Kidney (tissue), 14 donors: ENCODE measurements around the gene FAM229A. TPM values are rescaled to one million over a fixed set of nuclear protein-coding genes. Genes with fewer than 3 reads are reported as not detected.

ENCODE experiments used
- DNase-seq, 5 donors: peaks; one replicate each; pipeline ENCODE4 v3.0.0-alpha.2; 2013 to 2020
- FAIRE-seq: peaks from 2 replicates; lab custom pipeline; 2012; peaks lifted over from hg19 to GRCh38; lab: Jason Lieb, UNC
- H3K27ac ChIP-seq, 2 donors: one replicate each; pipeline ENCODE4 v1.7.0; 2013; ENCODE audit warnings: low read depth in 2 of 2, low read length in 2 of 2, inconsistent platforms in 1 of 2
- H3K27me3 ChIP-seq: one replicate; pipeline ENCODE4 v1.7.1; 2013; ENCODE audit warnings: low read length, inconsistent platforms; ENCODE audit not compliant: control insufficient read depth, insufficient read depth
- H3K36me3 ChIP-seq, 3 donors: one replicate each; pipeline versions ENCODE4 v1.7.0 to v1.7.1; 2013; ENCODE audit warnings: low read length in 3 of 3, control low read depth in 1 of 3, inconsistent platforms in 1 of 3; ENCODE audit not compliant: insufficient read depth in 3 of 3, control insufficient read depth in 2 of 3
- H3K4me1 ChIP-seq, 3 donors: one replicate each; pipeline versions ENCODE4 v1.7.0 to v1.7.1; 2013; ENCODE audit warnings: low read length in 3 of 3, inconsistent platforms in 1 of 3, low read depth in 1 of 3; ENCODE audit not compliant: control insufficient read depth in 2 of 3, insufficient read depth in 2 of 3
- H3K4me3 ChIP-seq, 3 donors: one replicate each; pipeline versions ENCODE4 v1.7.0 to v1.8.1; 2013; ENCODE audit warnings: low read length in 3 of 3, control low read depth in 1 of 3, inconsistent platforms in 1 of 3
- H3K9ac ChIP-seq, 3 donors: one replicate each; pipeline versions ENCODE4 v1.7.0 to v1.7.1; 2013; ENCODE audit warnings: low read length in 3 of 3, control low read depth in 1 of 3, inconsistent platforms in 1 of 3
- H3K9me3 ChIP-seq, 3 donors: one replicate each; pipeline versions ENCODE4 v1.7.0 to v1.7.1; 2013; ENCODE audit warnings: low read length in 3 of 3, control low read depth in 1 of 3, inconsistent platforms in 1 of 3; ENCODE audit not compliant: control insufficient read depth in 2 of 3, insufficient read depth in 1 of 3
- CTCF ChIP-seq: IDR thresholded peaks from 3 replicates; pipeline ENCODE4 v1.5.1; 2012; ENCODE audit warnings: mild to moderate bottlenecking, moderate library complexity, borderline replicate concordance; ENCODE audit not compliant: insufficient read depth; ENCODE audit errors: extremely low read depth
- intact Hi-C: fragments of 100-400 bp; cut with DNase I; formaldehyde crosslinking; loops from one replicate; pipeline ENCODE4 v1.11.1; 2022
- polyA plus RNA-seq: library from polyadenylated mRNA; stranded (reverse); fragments of 350-450 nt; fragmentation: Illumina TruSeq; extraction: RNeasy Lipid Tissue Mini Kit (QIAGEN cat#74804); gene quantifications from one replicate; pipeline ENCODE4 v1.2.3, GENCODE V29; 2014; ENCODE audit warnings: low read depth, low replicate concordance; ENCODE audit not compliant: insufficient read depth
- total RNA-seq: library from RNA; stranded (reverse); fragmentation: NEBNext Ultra II Directional; extraction: Animal tissue kit (Norgen Biotek cat#: 25700); gene quantifications from one replicate; pipeline ENCODE4 v1.2.1, GENCODE V29; 2021
- donor health status: control.
- donor health status: control.
- donor health status: control.
- donor health status: control.
- donor health status: control.
- donor health status: DM: yes; HTN: yes; CAD: no.
- donor health status: Normal renal cell carcinoma (clear cell type).

The FAM229A gene
- total and polyA plus RNA-seq, 2 donors from 2014 or later: 6.4 to 9.7 TPM

DNA sequence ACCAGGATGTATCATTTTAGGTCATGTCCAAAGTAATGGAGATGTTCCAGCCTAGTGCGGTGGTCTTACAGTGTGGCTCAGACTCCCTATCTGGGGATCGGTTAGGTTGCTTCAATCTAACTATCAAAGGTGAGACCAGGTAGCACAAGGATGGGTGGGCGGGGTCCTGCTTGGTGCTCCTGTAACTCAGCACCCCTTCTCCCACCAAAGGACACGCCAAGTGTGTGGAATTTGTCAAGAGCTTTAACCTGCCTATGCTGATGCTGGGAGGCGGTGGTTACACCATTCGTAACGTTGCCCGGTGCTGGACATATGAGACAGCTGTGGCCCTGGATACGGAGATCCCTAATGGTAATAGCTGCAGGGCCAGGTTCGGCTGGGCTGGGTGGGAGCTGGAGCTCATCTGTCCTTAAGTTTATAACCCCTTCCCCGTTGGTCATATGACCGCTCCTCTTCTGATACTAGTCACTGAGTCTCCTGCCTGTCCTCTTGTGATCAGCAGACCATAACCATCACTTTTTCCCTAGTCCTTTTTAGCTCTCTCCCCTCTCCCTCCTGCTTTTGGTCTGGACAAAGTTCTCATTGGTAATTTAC is 31.6 kb downstream of the FAM229A start:
- DNase-seq (peak; percentile 12 to 84 (median 74)), FAIRE-seq (no peak)
- no peak overlapping the region for H3K4me3 ChIP-seq
- H3K27me3 ChIP-seq: no peaks in the 10 kb centered on the region
- no peaks in the 10 kb centered on the region for H3K9me3 ChIP-seq
- no peak overlapping the region for H3K9ac ChIP-seq
- no peak for TF ChIP-seq CTCF
- intact Hi-C loops: no loop called here
- H3K27ac ChIP-seq: no peak overlapping the region
- peaks cover 0 to 8% (median 0%) of the 10 kb centered on the region in 3 donors for H3K4me1 ChIP-seq
- peaks cover 7 to 44% (median 27%) of the 10 kb centered on the region in 3 donors for H3K36me3 ChIP-seq

GRCh38 chr1:32329931-32330466 is 32.3 kb downstream of the FAM229A start:
- Histone ChIP-seq H3K9me3 (no peaks in the 10 kb centered on the region), H3K36me3 (peaks cover 7 to 48% (median 27%) of the 10 kb centered on the region in 3 donors), H3K4me1 (peaks cover 0 to 7% (median 0%) of the 10 kb centered on the region in 3 donors), H3K27ac (no peak overlapping the region), H3K27me3 (no peaks in the 10 kb centered on the region), H3K9ac (no peak overlapping the region), H3K4me3 (no peak overlapping the region)
- no peak for TF ChIP-seq CTCF
- DNase-seq (no peak), FAIRE-seq (no peak)
- intact Hi-C loops: no loop called here

GRCh38 chr1:32327204-32327603 is 35.1 kb downstream of the FAM229A start:
- intact Hi-C loops: no loop called here
- H3K9me3 ChIP-seq: no peaks in the 10 kb centered on the region
- DNase-seq (peak in 2 of 5 donors; percentile 25 to 45), FAIRE-seq (no peak)
- no peak overlapping the region for H3K9ac ChIP-seq
- H3K4me3 ChIP-seq: no peak overlapping the region
- TF ChIP-seq CTCF: no peak
- H3K4me1 ChIP-seq: no peaks in the 10 kb centered on the region
- H3K27ac ChIP-seq: no peak overlapping the region
- H3K36me3 ChIP-seq: peaks cover 7 to 49% (median 33%) of the 10 kb centered on the region in 3 donors
- no peaks in the 10 kb centered on the region for H3K27me3 ChIP-seq
